H1 (cell line): ENCODE results near the gene USP12. TPM values are rescaled to one million over a fixed set of nuclear protein-coding genes. Genes with fewer than 3 reads are reported as not detected.

Experiments
- CTCF ChIA-PET: fragments of 300-600 bp; sonication (Branson Sonifier 250); formaldehyde crosslinking; loops from one replicate; lab custom pipeline; 2021; ENCODE audit not compliant: partially characterized antibody; lab: Charles Lee
- POLR2A ChIA-PET: fragments of 300-600 bp; sonication (Branson Sonifier 250); formaldehyde crosslinking; loops from one replicate; lab custom pipeline; 2021; ENCODE audit warnings: inconsistent platforms; ENCODE audit not compliant: partially characterized antibody; lab: Charles Lee
- DNase-seq, 2 experiments: peaks; one replicate each; pipeline versions ENCODE4 v3.0.0 to v3.0.0-alpha.2; 2010 to 2022; ENCODE audit warnings: low spot score in 2 of 2, low read depth in 1 of 2, mixed read lengths in 1 of 2
- FAIRE-seq: peaks from 2 replicates; lab custom pipeline; 2011; peaks lifted over from hg19 to GRCh38; lab: Jason Lieb, UNC
- H2AFZ ChIP-seq: 2 replicates; pipeline ENCODE4 v1.8.1; 2012; ENCODE audit warnings: low read length, inconsistent platforms
- H2AK5ac ChIP-seq: 2 replicates; pipeline ENCODE4 v1.6.1; 2013; ENCODE audit warnings: low read depth, low read length
- H2BK120ac ChIP-seq: replicated peaks from 2 replicates; pipeline ENCODE3; 2013; ENCODE audit warnings: low read depth, low read length, inconsistent platforms
- H2BK12ac ChIP-seq: 2 replicates; pipeline ENCODE4 v1.6.1; 2013; ENCODE audit warnings: low read depth, low read length
- H2BK15ac ChIP-seq: 2 replicates; pipeline ENCODE4 v1.6.1; 2013; ENCODE audit warnings: low read length
- H2BK20ac ChIP-seq: 2 replicates; pipeline ENCODE4 v1.6.1; 2013; ENCODE audit warnings: low read length
- H2BK5ac ChIP-seq: 2 replicates; pipeline ENCODE4 v1.6.1; 2013; ENCODE audit warnings: low read depth, low read length
- H3K14ac ChIP-seq: 2 replicates; pipeline ENCODE4 v1.6.1; 2013; ENCODE audit warnings: inconsistent platforms; ENCODE audit not compliant: insufficient read length
- H3K18ac ChIP-seq: 2 replicates; pipeline ENCODE4 v1.6.1; 2013; ENCODE audit warnings: low read length; ENCODE audit errors: extremely low read depth
- H3K23ac ChIP-seq: 2 replicates; pipeline ENCODE4 v1.6.1; 2013; ENCODE audit warnings: inconsistent platforms; ENCODE audit not compliant: insufficient read length
- H3K23me2 ChIP-seq: 2 replicates; pipeline ENCODE4 v1.6.1; 2013; ENCODE audit warnings: low read depth, low read length
- H3K27ac ChIP-seq: 2 replicates; pipeline ENCODE4 v1.6.1; 2011; ENCODE audit warnings: low read depth, low read length, inconsistent platforms
- H3K27me3 ChIP-seq, 4 experiments: replicated peaks in 1 of 4; 1 replicate in 1 of 4; 2 replicates in 3 of 4; pipeline versions ENCODE4 v1.6.1 to v1.8.1; 2011 to 2013; ENCODE audit warnings: low read length in 3 of 4, mild to moderate bottlenecking in 3 of 4, inconsistent platforms in 2 of 4, mixed read lengths in 2 of 4, moderate library complexity in 1 of 4; ENCODE audit not compliant: control insufficient read depth in 3 of 4, insufficient read depth in 3 of 4; ENCODE audit errors: extremely low read depth in 1 of 4
- H3K36me3 ChIP-seq, 4 experiments: 2 replicates each; pipeline versions ENCODE4 v1.6.1 to v1.8.1; 2011 to 2013; ENCODE audit warnings: mild to moderate bottlenecking in 4 of 4, low read length in 3 of 4, moderate library complexity in 2 of 4, control low read depth in 1 of 4, inconsistent platforms in 1 of 4; ENCODE audit not compliant: insufficient read depth in 4 of 4, control insufficient read depth in 2 of 4
- H3K4ac ChIP-seq: replicated peaks from 2 replicates; pipeline ENCODE3; 2013; ENCODE audit warnings: low read length, low read depth, mixed read lengths, inconsistent platforms; ENCODE audit not compliant: insufficient read length
- H3K4me1 ChIP-seq, 4 experiments: replicated peaks in 1 of 4; 1 replicate in 1 of 4; 2 replicates in 3 of 4; pipeline versions ENCODE4 v1.6.1 to v1.8.1; 2011 to 2013; ENCODE audit warnings: low read length in 3 of 4, inconsistent platforms in 2 of 4, mixed read lengths in 1 of 4; ENCODE audit not compliant: insufficient read depth in 4 of 4, control insufficient read depth in 3 of 4
- H3K4me2 ChIP-seq, 2 experiments: 2 replicates each; pipeline versions ENCODE4 v1.6.1 to v1.8.1; 2011 to 2013; ENCODE audit warnings: low read depth in 2 of 2, low read length in 2 of 2, control low read depth in 1 of 2, inconsistent platforms in 1 of 2, mild to moderate bottlenecking in 1 of 2; ENCODE audit not compliant: insufficient read depth in 1 of 2
- H3K4me3 ChIP-seq, 4 experiments: fragments of 200-600, 300-600 bp in 1 of 4; sonication (generic), shearing (Covaris generic), sonication (Bioruptor Twin) in 1 of 4; 2 replicates each; pipeline versions ENCODE4 v1.5.1 to v1.8.1; 2011 to 2016; ENCODE audit warnings: low read length in 4 of 4, low read depth in 3 of 4, control low read depth in 2 of 4, inconsistent platforms in 2 of 4, mild to moderate bottlenecking in 2 of 4, mixed read lengths in 1 of 4, moderate library complexity in 1 of 4; ENCODE audit not compliant: insufficient read depth in 2 of 4; ENCODE audit errors: extremely low read depth in 1 of 4
- H3K56ac ChIP-seq: replicated peaks from 2 replicates; pipeline ENCODE3; 2013; ENCODE audit warnings: low read depth, mild to moderate bottlenecking, mixed read lengths, low read length, inconsistent platforms; ENCODE audit not compliant: insufficient read length
- H3K79me1 ChIP-seq: 2 replicates; pipeline ENCODE4 v1.6.1; 2013; ENCODE audit warnings: low read depth, low read length, control low read depth
- H3K79me2 ChIP-seq, 2 experiments: 2 replicates each; pipeline versions ENCODE4 v1.6.1 to v1.8.1; 2012 to 2013; ENCODE audit warnings: low read length in 2 of 2, mild to moderate bottlenecking in 2 of 2, inconsistent platforms in 1 of 2; ENCODE audit not compliant: insufficient read depth in 2 of 2, control insufficient read depth in 1 of 2
- H3K9ac ChIP-seq, 4 experiments: replicated peaks in 1 of 4; 1 replicate in 1 of 4; 2 replicates in 3 of 4; pipeline versions ENCODE4 v1.6.1 to v1.8.1; 2011 to 2013; ENCODE audit warnings: low read depth in 3 of 4, low read length in 3 of 4, control low read depth in 2 of 4, mild to moderate bottlenecking in 2 of 4, moderate library complexity in 2 of 4, inconsistent platforms in 1 of 4; ENCODE audit errors: extremely low read depth in 1 of 4
- H3K9me3 ChIP-seq, 2 experiments: 2 replicates each; pipeline versions ENCODE4 v1.6.1 to v1.8.1; 2012 to 2013; ENCODE audit warnings: mild to moderate bottlenecking in 2 of 2, moderate library complexity in 2 of 2, control low read depth in 1 of 2, inconsistent platforms in 1 of 2, low read depth in 1 of 2, low read length in 1 of 2, mixed read lengths in 1 of 2; ENCODE audit not compliant: insufficient read depth in 2 of 2
- H4K20me1 ChIP-seq, 2 experiments: replicated peaks in 1 of 2; 2 replicates each; pipeline versions ENCODE3 to v1.8.1; 2011 to 2013; ENCODE audit warnings: inconsistent platforms in 2 of 2, low read length in 2 of 2, mild to moderate bottlenecking in 1 of 2; ENCODE audit not compliant: insufficient read depth in 2 of 2, control insufficient read depth in 1 of 2
- H4K5ac ChIP-seq: 2 replicates; pipeline ENCODE4 v1.6.1; 2013; ENCODE audit warnings: low read length, low read depth, mixed read lengths, inconsistent platforms; ENCODE audit not compliant: insufficient read length
- H4K8ac ChIP-seq: 2 replicates; pipeline ENCODE4 v1.8.0; 2013; ENCODE audit warnings: mild to moderate bottlenecking, moderate library complexity, low read length, inconsistent platforms; ENCODE audit not compliant: insufficient read depth; ENCODE audit errors: extremely low read depth
- H4K91ac ChIP-seq: replicated peaks from 2 replicates; pipeline ENCODE3; 2013; ENCODE audit warnings: low read length, mixed read lengths, inconsistent platforms; ENCODE audit not compliant: insufficient read length
- BRCA1 ChIP-seq: IDR thresholded peaks from 2 replicates; pipeline ENCODE4 v1.6.1; 2012; ENCODE audit warnings: low read depth, low read length, improper control_type of control experiment
- CBX5 ChIP-seq: fragments of 300-800, 300-1000 bp; sonication (generic); IDR thresholded peaks from 2 replicates; pipeline ENCODE4 v1.7.1; 2016; ENCODE audit warnings: antibody characterized with exemption, low read length, low read depth
- MAFK ChIP-seq: IDR thresholded peaks from 2 replicates; pipeline ENCODE4 v1.6.1; 2012; ENCODE audit warnings: low read depth, mild to moderate bottlenecking, improper control_type of control experiment, low read length
- RAD21 ChIP-seq, 2 experiments: IDR thresholded peaks in 1 of 2; conservative IDR thresholded peaks in 1 of 2; 2 replicates each; pipeline ENCODE4 v1.6.1; 2011; ENCODE audit warnings: low read depth in 2 of 2, low read length in 2 of 2, improper control_type of control experiment in 1 of 2, inconsistent platforms in 1 of 2, mild to moderate bottlenecking in 1 of 2, moderate library complexity in 1 of 2
- polyA plus RNA-seq, 7 experiments: library from polyadenylated mRNA; depleted of rRNA in 3 of 7; stranded (reverse) in 5 of 7; unstranded in 2 of 7; fragments of >200 nt in 5 of 7; fragments of 200-250 nt in 2 of 7; gene quantifications; 1 replicate in 5 of 7; 2 replicates in 1 of 7; 4 replicates in 1 of 7; pipeline versions ENCODE4 v1.2.1 to v1.2.3, GENCODE V29; 2011 to 2013; ENCODE audit warnings: missing spikeins in 2 of 7, mixed read lengths in 2 of 7
- total RNA-seq: library from RNA; stranded (reverse); fragmentation: NEBNext Ultra II Directional; extraction: Animal tissue kit (Norgen Biotek cat#: 25700); gene quantifications from 2 replicates; pipeline ENCODE4 v1.2.1, GENCODE V29; 2021

Gene USP12
- total and polyA plus RNA-seq, 2 of the 8 experiments (the other 6 are each of a cell fraction or from before 2014, with no cell fraction given): 4.0 to 30.0 TPM

DNA sequence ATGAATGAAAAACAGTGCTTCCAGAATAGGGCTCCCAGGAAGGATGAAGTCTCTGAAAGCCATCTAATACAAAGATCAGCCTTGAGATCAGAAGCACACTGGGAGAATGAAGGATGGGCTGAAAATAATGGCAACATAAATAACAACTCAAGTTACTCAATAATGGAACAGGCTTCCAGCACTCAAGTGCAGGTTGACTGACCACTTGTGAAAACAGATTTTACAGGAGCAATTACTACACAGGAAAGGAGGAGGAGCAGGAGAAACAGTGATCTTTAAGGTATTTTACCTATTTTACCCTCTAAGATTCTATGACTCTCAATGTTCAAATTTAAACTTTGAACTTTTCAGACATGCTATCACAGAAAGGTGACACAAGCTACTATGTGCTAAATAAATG lies 106.0 kb downstream of the USP12 start:
- Histone ChIP-seq H3K14ac (no peak overlapping the region), H3K9me3 (peaks cover 0 to 3% of the 10 kb centered on the region in 2 experiments; a peak in 1 of 4 replicates), H4K20me1 (no peaks in the 10 kb centered on the region), H3K56ac (no peak overlapping the region), H3K79me2 (no peaks in the 10 kb centered on the region), H2BK20ac (no peak overlapping the region), H2BK120ac (no peak overlapping the region), H4K5ac (no peak overlapping the region), H4K91ac (no peak overlapping the region), H2AK5ac (no peak overlapping the region), H2AFZ (no peak overlapping the region), H2BK12ac (no peak overlapping the region), H3K9ac (no peak overlapping the region), H3K4me1 (no peaks in the 10 kb centered on the region), H3K23ac (no peak overlapping the region), H3K4ac (no peak overlapping the region), H2BK15ac (no peak overlapping the region), H4K8ac (no peak overlapping the region), H3K79me1 (no peaks in the 10 kb centered on the region), H3K36me3 (peaks cover 0 to 4% (median 1%) of the 10 kb centered on the region in 4 experiments; a peak in 4 of 8 replicates), H3K27ac (no peak overlapping the region), H3K18ac (no peak overlapping the region), H3K4me2 (no peak overlapping the region), H2BK5ac (no peak overlapping the region), H3K27me3 (no peaks in the 10 kb centered on the region), H3K23me2 (no peaks in the 10 kb centered on the region), H3K4me3 (no peak overlapping the region)
- FAIRE-seq (peak; percentile 7), DNase-seq (no peak)
- TF ChIP-seq MAFK (no peak), CBX5 (no peak), RAD21 (IDR thresholded peaks at IDR 0.05 in 1 of 2, conservative IDR thresholded peaks at IDR 0.05 in 1 of 2; ENCODE audit: low read depth in 2 of 2, low read length in 2 of 2) (no peak), BRCA1 (no peak)
- ChIA-PET CTCF (interaction anchor here (0.9 to 1.0 kb wide), 2 partner anchors 64 to 208 kb away, joined by 3 read pairs; no protein-coding TSS in a partner anchor), POLR2A (no interaction called here)
